ENCODE results near the gene OSBPL5.
"Not testable (repeated sequence)": the region's sequence is repeated elsewhere in the genome, so short reads cannot be mapped to it uniquely, and the experiment has no call there.

The OSBPL5 gene

DNA sequence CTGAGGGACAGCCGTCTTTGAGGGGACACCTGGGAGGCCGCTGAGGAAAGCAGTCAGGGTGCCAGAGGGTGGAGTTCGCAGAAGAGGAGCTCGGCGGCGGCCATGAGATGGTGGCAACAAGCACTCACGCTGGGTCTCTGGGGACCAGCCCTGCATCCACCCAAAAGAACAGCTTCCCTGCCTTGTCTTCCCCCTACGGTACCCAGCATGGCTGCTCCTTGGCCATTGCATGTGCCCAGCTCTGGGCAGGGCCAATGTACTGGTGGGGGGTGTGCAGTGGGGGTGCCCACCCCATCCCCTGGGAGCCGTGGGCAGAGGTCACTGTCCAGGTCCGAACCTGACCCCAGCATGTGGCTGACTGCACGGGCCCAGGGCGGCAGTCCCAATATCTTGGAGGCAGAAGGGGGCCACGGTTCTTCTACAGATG, 42.3 kb downstream of the OSBPL5 start:
- no peak for FAIRE-seq
- DNase-seq (ENCODE audit: low spot score) = no peak

DNA sequence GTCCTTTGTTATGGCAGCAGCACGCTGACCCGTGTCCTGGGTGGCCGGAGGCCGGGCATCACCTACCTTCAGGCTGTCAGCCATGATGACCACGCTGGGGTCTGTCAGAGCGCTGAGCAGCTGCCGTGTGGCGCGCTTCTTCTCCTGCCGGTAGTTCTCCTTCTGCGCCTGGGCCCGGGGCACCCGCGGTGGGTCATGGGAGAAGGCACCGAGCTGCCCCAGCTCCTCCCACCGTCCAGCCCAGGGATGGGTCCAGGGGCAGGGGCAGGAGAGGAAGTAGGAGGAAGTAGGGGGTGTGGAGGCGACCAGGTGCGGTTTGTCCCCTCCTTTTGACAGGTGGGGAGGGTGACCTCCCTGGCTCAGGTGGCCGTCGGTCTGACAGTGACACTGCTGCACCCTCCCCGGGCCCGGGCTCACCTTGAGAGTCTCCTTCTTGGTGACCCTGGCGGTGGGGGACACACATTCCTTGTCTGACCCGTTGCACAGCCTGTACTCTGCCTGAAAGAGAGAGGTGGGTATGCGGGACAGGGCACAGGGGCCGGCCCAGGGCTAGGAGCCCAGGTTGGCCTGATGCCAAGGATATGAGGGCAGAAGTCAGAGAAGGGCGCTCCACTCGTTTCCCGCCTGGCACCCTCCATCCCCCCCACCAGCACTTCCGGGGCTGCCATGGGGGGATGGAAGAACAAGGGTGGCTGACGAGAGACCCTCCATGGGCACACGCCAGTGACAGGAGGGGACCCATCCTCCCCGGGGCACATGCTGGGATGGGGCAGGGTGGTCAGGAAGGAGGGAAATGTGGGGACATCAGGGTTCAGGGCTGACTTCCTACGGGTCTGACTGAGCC, 43.0 kb downstream of the OSBPL5 start:
- no peak for DNase-seq (ENCODE audit: low spot score)
- FAIRE-seq = no peak

DNA sequence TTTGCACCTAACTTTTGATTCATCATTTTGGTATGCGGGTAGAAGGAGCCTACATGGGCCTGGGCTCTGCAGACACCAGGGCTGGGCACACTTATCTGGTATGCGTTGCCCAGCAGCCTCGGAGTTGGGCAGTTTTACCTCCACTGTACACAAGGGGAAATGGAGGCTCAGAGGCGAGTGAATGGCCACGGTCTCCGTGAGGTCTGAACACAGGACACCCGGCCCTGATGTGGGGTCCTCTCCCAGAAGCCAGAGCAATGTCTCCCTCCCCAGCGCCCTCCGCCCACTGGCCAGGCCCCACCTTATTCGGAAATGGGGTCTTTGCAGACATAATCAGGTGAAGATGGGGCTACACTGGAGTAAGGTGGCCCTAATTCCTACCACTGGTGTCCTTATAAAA, 43.7 kb downstream of the OSBPL5 start:
- DNase-seq (ENCODE audit: low spot score) (no peak), FAIRE-seq (no peak)

DNA sequence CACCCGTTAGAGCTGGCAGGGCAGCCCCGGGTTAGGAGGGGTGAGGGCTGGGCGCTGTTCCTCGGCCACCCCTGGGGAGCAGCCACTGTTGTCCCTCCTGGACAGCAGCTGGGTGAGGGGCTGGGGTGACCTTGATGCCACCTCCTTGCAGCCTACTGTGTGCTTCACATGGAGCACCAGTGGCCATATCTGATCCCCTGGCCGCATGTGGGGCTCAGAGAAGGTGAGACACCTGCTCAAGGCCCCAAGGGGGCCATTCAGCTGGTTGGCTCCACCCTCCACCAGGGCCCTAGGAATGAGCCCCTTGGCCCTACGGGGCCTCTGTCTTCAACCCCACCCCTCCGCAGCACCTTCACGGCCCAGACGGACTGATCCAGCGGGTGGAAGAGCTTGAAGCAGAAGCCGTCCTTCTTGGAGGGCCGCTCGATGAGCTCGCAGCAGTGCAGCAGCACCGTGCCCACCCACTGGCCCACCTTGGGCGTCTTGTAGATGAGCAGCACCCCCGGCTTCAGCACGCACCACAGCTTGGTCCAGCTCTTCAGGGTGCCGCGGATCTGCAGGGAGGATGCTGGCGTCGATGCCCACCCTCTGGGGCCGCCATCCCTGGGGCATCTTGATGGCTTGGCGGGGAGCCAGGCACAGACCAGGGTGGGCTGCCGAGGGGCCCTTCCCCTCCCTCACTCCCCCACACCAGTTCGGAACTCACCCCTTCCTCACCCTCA, 44.9 kb downstream of the OSBPL5 start:
- FAIRE-seq = no peak

DNA sequence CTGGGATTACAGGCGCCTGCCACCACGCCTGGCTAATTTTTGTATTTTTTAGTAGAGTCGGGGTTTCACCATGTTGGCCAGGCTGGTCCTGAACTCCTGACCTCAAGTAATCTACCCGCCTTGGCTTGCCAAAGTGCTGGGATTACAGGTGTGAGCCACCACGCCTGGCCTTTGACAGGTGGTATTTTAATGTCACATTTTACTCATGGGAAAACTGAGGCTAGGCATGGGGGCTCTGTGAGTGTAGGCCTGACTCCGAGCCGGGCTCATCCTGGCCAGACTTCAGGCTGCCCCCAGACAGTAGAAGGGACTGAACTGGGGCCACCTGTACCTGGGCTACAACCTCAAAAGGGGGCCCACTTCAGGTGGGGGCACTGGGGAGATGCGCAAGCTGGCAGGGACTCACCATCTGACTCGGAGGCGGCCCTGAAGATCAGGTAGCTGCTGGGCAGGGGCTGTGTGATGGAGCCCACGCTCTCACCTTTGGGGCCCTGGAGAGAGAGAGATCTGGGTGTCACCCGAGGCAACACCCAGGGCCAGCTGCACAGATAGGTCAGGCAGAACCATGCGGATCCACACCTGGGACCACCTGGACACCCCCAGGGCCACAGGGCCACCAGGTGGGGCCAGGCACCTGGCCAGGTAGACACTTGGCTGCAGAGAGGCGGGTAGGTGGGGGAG, 45.8 kb downstream of the OSBPL5 start:
- no peak for DNase-seq (ENCODE audit: low spot score)
- FAIRE-seq = no peak

More for the DNA sequence above, 44.9 kb downstream of the OSBPL5 start:
- DNase-seq (ENCODE audit: low spot score) = no peak

DNA sequence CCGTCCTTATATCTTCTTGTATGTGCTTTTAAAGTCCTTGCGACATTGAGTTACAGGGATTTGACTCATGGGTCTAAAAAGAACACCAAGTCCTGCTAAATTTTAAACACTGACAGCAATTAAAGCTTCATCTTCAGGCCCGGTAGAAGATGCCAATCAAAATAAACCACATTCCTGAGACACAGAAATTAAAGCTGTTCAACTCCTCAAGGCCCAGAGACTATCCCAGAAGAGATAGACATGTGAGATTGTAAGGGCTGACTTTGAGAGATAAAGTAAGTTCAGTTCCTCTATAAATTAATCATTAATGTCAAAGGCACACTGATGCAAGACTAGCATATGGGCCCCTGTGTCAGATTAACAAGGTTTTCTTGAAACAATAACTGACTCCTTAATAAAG, 49.8 kb downstream of the OSBPL5 start:
- DNase-seq (ENCODE audit: low spot score) (no peak), FAIRE-seq (no peak)

DNA sequence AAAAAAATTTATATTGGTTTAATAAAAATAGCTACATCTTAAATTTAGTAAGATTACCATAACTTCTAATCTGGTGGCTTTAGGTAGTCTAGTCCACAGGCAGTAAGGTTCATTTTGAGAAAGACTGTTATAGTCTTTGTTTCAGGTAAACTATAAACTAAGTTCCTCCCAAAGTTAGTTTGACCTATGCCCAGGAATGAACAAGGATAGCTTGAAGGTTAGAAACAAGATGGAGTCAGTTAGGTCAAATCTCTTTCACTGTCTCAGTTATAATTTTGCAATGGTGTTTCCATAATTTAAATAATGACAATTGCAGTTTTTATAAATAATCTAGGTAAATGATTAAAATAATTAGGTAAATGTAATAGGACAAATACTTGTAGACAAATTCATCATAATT, 51.4 kb downstream of the OSBPL5 start:
- not testable (repeated sequence) for FAIRE-seq

DNA sequence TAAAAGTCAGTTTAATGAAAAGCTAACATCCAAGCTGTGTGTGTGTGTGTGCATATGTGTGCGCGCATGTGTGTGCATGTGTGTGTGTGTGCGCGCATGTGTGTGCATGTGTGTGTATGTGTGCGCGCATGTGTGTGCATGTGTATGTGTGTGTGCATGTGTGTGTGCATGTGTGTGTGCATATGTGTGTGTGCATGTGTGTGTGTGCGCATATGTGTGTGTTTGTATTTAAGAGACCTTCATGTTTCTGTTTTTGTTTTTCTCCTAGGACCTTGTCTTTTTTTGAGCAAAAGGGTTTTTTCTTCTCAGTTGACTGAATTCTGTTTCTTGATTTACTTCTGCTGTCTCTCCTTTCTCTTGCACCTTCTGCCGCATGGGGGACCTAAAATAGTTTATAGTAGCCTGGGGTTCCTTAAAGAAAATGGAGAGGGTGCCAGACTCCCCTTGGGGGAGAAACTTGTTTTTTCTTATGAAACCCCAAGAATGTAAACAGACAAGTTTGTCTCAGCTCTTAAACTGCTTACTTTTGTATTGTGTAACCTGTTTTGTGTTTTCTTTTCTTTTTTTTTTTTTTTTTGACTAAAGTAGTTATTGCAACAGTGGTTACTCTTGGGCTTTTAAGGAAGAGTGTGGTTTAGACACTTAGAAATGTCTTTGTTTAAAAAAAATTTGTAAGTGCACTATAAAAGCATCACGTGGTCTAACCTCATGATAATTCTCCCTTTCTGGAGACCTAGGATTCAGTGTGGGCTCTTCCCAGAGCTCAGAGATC, 53.0 kb downstream of the OSBPL5 start:
- DNase-seq (ENCODE audit: low spot score) (no peak), FAIRE-seq (peak; percentile 83)

More for the DNA sequence above, 51.4 kb downstream of the OSBPL5 start:
- DNase-seq (ENCODE audit: low spot score) = not testable (repeated sequence)

DNA sequence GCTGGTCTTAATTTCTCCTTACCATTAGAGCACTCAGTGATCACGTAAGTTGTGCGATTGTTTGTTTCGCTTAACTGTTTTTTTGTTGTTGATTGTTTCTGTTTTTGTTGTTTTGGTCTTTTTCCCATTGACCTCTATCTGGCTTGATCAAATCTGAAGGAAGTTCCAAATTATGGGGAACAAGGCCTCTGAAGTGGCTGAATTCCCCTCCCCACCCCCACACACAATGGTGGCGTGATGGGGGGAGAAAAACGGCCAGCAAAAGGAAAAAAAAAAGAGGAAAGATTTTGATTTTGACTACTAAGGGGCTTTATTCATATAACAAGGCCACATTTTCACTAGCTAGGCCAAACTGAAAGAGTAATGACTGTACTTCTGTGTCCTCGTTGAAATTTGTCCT, 53.6 kb downstream of the OSBPL5 start:
- DNase-seq (ENCODE audit: low spot score) = no peak
- FAIRE-seq = no peak

DNA sequence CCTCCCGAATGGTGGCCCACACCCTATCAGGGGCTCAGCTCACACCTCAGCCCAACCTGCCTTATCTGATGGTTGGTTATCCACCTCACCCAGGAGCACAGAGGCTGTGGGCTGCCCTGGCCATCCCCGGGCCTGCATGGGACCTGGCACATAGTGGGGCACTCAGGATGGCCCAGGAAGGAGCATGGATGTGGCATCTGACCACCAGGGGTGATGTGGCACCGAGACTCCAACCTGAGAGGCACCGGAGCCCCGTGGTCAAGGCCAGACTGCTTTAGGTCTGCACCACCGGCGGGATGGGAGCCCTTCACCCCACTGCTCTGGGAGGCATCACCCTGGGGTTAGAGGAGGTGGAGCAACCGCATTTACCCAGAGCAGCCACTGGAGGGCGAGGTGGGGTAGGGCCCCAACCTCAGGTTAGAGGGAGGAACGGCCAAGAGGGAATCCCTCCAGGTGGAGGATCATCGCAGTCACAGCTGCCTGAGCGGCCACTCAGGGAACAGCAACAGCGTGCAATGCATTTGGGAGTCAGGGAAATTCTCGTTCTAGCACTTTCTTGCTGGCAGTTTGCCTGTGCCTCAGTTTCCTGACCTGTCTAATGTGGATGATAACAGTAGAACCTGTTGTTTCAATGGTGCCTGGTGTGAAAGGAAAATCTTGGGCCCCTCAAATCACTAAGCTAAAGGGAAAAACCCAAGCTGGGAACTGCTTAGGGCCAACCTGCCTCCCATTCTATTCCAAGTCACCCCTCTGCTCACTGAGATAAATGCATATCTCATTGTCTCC, 55.0 kb downstream of the OSBPL5 start:
- DNase-seq (ENCODE audit: low spot score) (peak; percentile 77), FAIRE-seq (no peak)

DNA sequence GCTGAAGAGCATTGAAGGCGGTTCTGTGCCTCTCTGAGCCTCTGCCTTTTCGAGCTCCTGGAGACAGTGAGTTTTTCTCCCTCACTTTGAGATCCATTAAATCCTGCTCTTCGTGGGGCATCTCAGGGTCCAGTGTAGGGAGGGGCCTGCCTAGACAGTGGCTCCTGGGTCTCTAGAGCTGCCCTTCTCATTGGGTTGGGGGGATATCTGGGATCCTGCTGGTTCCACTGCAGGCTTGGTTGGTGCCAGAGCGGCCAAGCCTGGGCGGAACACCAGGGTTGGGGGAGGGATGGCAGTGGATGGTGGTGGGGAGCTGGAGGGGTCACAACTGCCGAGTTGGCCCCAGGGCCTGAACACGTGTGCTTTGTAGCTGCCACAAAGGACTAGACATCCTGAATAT, 55.7 kb downstream of the OSBPL5 start:
- FAIRE-seq = no peak
- no peak for DNase-seq (ENCODE audit: low spot score)

DNA sequence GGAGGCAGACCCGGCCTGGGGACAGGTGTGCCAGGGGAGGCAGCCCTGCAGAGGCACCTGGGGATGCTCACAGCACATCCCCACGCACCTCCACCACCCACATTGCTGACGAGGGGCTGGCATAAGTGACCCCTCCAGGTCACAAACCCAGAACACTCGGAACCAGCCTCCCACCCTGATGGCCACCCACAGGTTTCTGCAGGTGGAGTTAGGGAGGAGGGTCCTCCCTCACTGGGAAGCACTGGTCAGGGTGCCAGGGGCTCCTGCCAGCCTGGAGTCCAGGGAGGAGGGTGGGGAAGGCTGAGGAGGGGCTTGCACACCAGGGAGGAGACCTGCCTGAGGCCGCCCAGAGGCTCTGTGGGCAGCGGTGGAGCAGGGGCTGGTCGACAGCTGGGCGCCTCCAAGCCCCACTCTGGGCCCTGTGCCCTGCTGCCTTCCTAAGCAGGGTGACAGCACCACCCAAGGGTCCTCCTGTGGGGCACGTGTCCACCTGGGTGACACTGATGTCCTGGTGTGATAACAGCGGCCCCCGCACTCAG, 56.9 kb downstream of the OSBPL5 start:
- no peak for FAIRE-seq
- DNase-seq (ENCODE audit: low spot score) = no peak

DNA sequence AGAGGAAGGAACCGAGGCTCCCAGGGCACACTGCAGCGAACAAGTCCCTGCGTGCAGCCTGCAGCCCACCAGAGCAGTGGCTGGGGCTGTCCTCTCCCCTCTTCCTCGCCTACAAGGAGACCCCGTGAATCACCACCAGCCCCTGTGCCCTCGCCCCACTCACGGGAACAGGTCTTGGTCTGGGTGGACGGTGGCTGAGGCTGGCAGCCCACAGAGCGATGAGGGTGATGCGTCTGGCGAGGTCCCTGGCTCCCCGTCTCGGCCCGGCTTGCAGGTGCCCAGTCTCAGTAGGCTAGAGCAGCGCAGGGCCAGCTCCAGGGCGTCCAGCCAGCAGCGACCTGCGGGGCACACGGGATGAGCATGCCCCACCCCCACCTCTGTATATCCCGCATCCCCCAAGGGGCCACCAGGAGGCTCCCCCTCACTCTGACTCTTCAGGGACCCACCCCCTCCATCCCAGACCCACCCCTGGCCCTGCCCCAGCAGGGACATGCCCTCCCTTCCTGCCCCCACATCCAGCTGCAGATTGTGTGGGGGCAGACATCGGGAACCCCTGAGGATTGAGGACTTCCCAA, 57.4 kb downstream of the OSBPL5 start:
- FAIRE-seq (no peak), DNase-seq (ENCODE audit: low spot score) (no peak)

DNA sequence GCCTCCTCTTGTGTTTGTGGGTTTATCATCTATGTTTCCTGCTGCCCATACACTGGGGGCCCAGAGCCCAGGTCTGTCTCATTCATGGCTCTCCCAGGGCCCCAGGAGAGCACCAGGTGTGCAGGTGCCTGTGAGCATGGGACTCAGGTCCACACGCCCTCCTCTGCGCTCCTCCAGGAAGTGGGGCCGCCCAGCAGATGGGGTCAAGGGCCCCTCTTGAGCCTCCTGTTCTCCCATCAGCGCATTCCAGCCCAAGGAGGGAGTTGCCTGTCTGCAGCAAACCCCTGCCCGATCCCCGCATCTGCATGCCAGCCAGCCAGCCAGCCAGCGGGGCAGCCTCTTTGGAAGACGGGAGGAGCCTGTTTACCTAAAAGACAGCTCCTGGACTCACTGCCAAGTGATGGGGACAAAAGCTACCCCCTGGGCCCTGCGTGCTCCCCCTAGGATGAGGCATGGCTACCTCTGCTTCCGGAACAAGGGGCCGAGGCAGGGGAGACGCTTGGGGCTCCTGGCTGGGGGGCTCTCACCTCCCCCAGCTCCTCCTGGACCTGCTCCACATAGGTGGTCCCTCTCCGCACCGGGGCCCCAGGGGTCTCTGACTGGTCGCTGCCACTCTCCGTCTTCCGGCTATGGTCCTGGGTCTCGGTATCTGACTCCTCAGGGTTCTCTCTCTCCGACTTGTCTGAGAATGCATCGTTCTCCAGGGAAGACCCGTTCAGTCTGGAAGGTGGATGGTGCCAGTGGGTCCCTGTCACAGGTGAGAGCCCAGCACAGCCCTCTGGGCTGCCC, 58.2 kb downstream of the OSBPL5 start:
- DNase-seq (ENCODE audit: low spot score) (no peak), FAIRE-seq (no peak)

DNA sequence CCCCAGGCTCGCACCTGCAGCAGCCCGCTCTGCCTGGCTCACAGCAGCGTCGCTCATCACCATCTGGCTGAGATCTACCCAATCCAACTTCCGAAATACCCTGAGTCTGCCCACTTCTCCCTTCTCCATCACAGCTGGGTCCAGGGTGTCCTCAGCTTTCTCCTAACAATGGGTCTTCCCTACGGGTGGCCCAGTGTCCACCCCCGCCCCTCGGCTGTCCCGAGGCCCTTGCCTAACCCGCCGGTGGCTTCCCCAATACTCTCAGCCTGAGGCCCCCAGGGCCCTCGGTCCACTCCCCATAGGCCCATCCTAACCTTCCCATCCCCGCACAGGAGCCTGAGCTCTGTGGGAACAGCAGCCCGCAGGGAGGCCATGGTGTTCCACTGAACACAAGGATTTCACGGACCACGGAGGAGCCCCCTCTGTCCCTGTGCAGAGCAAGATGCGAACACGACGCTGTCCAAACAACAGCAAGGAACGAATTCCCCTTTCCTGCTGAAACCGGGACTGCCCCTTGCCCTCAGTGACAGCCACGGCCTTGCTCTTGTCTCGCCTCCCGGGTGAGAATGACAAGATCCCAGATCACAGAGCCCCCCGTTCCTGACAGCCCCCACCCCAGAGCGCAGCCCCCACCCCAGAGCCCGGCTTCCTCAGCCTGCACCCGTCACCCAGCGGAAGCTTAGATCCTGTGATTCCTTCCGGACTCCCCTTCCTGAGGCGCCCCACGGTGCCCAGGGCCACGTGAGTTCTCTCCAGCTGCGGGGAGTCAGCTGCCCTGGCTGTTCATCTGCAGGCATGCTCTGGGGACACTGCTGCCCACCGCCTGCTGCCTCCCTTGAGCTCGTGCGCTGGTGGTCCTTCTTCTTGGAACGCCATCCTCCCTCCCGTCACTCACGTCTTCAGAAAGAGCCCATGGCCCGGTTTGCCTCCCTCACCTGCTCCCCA, 59.0 kb downstream of the OSBPL5 start:
- FAIRE-seq (no peak), DNase-seq (ENCODE audit: low spot score) (no peak)

DNA sequence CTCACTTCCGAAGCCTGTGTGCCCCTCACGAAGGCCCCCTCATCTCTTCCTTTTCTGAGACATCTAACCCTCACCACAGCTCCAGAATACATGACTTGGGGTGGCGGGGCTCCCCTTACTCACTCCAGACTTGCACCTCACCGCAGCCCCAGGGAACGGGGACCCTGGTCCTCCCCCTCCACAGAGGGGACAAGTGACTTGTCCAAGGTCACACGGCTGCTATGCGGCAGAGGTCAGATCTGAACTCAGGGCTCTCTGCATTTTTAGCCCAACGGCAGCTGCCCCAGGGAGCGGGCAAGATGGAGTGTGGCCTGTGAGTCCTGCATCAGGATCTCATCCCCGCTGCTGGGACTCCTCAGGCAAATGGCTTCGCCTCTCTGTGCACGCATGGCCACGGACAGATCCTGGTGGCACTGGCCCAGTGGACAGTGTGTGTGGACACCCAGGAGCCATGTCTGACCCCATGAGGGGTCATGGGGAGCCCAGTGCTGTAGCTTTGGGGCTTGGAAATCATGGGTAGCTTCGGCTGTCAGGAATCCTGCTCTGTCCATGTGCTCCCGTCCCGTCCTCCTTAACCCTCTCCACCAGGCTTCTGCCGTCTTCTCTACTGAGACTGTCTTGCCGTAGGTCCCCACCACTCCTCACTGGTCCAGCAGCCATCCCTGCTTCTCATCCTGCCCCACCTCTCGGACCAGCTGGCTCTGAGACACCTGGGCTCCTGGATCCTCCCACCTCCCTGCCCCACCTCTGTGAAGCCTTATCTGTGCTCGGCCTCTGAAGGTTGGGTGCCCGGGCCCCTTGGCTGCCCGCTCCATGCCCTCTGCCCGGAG, 59.9 kb downstream of the OSBPL5 start:
- no peak for FAIRE-seq
- no peak for DNase-seq (ENCODE audit: low spot score)

DNA sequence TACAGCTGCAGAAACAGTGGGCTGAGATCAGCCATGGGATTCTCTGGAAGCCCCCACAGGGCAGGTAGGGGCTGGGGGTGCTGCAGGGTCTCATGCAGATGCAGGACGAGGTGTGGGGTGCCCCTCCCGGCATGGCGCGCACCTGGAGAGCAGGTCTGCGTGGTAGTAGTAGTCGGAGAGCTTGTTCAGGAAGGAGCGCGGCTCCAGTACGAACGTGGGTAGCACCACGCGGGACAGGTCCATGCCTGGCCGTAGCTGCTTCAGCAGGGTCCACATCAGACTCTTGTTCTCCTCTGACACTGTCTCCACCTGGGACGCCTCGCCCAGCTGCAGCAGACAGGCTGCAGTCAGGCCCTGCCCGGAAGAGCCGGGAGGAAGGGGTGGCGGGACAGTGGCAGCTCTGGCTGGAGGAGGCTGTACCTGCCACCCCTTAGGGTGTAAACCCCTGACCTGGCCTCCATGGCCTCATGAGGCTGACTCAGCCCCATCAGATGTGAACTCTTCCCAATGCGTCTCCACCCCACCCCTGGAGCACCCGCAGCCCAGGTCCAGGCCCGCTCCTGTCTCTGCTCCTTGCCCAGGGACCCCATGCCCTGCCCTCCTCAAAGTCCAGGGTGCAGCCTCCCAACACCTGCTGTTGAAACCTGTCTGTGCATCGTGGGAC, 60.9 kb downstream of the OSBPL5 start:
- FAIRE-seq (no peak), DNase-seq (ENCODE audit: low spot score) (no peak)
